ENCODE results near the gene POR. TPM values are rescaled to one million over a fixed set of nuclear protein-coding genes. Genes with fewer than 3 reads are reported as not detected.
"Not testable (repeated sequence)": the region's sequence is repeated elsewhere in the genome, so short reads cannot be mapped to it uniquely, and the experiment has no call there.

POR gene
- total RNA-seq, 1 experiment from 2014 or later = 136 TPM

DNA sequence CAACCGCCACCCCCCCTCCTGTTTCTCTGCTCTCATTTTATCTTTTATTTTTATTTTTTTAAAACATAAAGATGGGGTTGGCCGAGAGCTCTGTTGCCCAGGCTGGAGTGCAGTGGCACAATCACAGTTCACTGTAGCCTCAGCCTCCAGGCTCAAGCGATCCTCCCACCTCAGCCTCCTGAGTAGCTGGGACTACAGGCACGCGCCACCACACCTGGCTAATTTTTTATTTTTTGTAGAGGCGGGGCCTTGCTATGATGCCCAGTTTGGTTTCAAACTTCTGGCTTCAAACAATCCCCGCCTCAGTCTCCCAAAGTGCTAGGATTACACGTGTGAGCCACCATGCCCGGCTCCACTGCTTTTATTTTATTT lies 7.3 kb upstream of the POR start:
- DNase-seq (ENCODE audit: low read depth, low spot score); in situ Hi-C loops (cut with HindIII; ENCODE audit: low pct_unique_long_range_greater_than_20kb, low sequenced_read_pairs): not testable (repeated sequence)

DNA sequence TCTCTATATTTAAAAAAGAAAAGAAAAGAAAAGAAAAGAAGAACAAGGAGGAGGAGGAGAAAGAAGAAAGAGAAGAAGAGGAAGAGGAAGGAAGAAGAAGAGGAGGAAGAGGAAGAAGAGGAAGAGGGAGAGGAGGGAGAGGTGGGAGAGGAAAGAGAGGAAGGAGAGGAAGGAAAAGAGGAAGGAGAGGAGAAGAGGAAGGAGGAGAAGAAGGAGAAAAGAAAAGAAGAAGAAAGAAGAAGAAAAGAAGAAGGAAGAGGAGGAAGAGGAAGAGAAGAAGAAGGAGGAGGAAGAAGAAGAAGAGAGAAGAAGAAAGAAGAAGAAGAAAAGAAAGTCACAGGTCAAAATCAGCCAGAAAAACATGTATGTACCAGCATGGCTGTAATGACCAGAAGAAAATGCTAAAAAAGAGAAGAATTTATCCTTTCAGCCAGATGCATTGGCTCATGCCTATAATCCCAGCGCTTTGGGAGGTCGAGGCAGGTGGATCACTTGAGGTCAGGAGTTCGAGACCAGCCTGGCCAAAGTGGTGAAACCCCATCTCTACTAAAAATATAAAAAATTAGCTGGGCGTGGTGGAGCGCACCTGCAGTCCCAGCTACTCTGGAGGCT lies 5.3 kb upstream of the POR start:
- DNase-seq (ENCODE audit: low read depth, low spot score) = no peak
- in situ Hi-C loops (cut with HindIII; ENCODE audit: low pct_unique_long_range_greater_than_20kb, low sequenced_read_pairs) = no loop called here

DNA sequence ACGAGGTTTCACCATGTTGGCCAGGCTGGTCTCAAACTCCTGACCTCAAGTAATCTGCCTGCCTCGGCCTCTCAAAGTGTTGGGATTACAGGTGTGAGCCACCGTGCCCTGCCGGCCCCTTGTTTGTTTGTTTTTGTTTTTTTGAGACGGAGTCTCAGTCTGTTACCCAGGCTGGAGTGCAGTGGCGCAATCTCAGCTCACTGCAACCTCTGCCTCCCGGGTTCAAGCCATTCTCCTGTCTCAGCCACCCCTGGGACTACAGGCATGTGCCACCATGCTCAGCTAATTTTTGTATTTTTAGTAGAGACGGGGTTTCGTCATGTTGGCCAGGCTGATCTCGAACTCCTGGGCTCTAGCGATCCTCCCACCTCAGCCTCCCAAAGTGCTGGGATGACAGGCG lies 3.8 kb upstream of the POR start:
- in situ Hi-C loops (cut with HindIII; ENCODE audit: low pct_unique_long_range_greater_than_20kb, low sequenced_read_pairs); DNase-seq (ENCODE audit: low read depth, low spot score): not testable (repeated sequence)

DNA sequence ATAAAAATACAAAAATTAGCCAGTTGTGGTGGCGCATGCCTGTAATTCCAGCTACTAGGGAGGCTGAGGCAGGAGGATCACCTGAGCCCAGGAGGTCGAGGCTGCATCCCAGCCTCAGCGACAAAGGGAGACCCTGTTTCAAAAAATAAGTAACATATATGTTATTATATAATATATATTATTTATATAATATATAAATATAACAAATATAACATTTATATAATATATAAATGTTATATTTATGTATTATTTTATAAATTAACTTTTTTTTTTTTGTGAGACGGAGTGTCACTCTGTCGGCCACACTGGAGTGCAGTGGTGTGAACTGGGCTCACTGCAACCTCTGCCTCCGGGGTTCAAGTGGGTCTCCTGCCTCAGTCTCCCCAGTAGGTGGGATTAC lies 1.5 kb upstream of the POR start:
- no peak for DNase-seq (ENCODE audit: low read depth, low spot score)
- in situ Hi-C loops (cut with HindIII; ENCODE audit: low pct_unique_long_range_greater_than_20kb, low sequenced_read_pairs) = no loop called here

DNA sequence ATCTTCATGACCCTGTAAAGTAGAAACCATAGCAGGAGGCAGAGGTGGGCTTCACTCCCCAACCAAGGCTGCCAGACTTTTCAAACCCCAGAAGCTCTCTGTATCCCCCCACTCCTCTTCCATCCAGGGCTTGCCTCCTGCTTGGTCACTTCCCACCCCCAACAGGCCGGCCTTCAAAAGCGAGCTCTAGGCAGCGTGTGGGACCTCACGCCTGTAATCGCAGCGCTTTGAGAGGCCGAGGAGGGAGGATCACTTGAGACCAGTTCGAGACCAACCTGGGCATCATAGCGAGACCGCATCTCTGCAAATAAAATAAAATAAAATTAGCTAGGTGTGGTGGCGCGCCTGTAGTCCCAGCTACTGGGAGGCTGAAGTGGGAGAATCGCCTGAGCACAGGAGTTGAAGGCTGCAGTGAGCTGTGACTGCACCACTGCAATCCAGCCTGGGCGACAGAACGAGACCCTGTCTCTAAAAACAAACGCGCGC lies 743 bp upstream of the POR start:
- DNase-seq (ENCODE audit: low read depth, low spot score) = peak; percentile 34
- in situ Hi-C loops (cut with HindIII; ENCODE audit: low pct_unique_long_range_greater_than_20kb, low sequenced_read_pairs) = no loop called here

DNA sequence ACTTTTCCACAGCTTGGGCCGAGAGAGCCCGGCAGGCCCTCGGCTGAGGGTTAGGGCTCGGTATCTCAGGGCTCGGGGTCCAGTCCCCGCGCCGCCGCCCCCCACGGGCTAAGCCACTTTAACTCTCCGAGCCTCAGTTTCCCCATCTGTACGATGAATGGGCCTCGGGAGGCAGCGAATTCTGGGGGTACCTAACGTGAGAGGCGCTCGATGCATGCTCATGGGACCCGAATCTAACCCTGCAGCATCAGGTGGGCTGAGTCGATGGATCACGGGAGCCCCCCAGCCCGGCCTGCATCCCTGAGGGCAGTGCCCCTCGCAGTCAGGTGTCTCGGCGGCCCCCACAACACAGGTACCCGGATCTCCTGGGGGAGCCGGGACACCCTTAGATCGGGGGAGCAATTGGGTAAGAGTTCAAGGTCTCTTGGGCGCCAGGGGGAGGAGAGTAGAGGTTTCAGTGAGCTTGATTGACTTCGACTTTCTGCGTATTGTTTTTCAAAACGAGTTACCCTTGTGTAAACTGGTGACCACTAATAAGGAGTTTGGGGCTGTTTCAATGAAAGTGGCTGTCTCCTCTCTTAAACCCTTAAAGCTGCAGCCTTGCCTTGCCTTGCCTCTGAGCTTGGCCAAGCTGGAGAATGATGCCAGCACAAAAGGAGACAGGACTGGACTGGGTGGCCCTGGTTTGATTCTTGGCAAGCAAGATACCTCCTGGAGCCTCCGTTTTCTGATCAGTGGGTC lies 631 bp downstream of the POR start:
- in situ Hi-C loops (cut with HindIII; ENCODE audit: low pct_unique_long_range_greater_than_20kb, low sequenced_read_pairs) = no loop called here
- DNase-seq (ENCODE audit: low read depth, low spot score) = peak; percentile 35

DNA sequence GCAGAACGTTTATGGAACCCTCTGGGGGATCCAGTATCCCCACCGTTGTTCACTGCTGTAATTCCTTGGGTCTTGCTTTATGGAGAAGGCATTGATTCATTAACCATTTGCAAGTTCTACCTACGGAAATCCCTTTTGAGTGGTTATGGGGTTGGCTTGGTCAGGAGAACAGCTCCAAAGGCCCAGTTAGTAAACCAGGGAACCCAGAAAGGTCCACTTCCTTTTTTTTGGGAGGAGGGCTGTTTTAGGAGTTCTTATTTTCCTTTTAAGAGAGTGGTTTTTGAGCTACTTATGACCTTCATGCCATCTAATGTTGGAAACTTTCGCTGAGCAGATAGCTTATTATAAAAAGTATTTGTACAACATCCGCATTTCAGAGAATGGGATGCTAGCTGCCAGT lies 1.3 kb downstream of the POR start:
- in situ Hi-C loops (cut with HindIII; ENCODE audit: low pct_unique_long_range_greater_than_20kb, low sequenced_read_pairs) = no loop called here
- DNase-seq (ENCODE audit: low read depth, low spot score) = no peak

DNA sequence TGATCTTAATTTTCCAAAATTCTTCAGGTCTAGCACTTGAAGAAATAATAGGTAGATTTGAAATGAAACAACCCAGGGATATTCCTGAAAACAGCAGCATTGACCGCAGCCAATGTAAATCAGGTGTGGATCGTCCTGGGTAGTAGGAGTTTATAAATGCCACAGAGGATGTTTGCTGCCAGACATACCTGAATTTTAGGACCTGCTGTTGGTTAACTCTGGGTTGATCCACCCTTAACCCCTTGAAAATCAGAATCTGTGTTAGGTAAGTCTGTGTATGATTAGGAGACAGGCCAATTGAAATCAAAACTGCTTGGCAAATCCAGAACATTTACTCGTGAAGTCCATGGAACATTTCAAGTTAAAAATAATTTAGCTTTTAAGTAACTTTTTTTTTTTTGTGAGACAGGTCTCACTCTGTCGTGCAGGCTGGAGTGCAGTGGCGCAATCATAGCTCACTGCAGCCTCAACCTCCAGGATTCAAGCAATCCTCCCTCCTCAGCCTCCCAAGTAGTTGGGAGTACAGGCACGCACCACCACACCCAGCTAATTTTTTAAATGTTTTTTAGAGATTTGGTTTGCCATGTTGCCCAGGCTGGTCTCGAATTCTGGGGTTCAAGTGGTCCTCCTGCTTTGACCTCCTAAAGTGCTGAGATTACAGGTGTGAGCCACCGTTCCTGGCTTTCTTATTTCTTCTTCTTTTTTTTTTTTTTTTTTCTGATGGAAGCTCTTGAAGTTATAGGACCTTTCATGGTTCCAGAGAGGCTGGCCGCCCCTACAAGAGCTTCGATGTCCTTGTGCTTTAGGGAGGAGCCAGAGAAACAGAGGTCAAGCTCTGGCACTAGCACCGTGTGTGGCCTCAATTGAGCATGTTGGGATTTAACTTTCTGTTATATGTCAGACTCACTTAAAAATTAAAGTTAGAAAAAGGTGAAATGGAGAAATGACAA lies 2.0 kb downstream of the POR start:
- in situ Hi-C loops (cut with HindIII; ENCODE audit: low pct_unique_long_range_greater_than_20kb, low sequenced_read_pairs) = no loop called here
- no peak for DNase-seq (ENCODE audit: low read depth, low spot score)

DNA sequence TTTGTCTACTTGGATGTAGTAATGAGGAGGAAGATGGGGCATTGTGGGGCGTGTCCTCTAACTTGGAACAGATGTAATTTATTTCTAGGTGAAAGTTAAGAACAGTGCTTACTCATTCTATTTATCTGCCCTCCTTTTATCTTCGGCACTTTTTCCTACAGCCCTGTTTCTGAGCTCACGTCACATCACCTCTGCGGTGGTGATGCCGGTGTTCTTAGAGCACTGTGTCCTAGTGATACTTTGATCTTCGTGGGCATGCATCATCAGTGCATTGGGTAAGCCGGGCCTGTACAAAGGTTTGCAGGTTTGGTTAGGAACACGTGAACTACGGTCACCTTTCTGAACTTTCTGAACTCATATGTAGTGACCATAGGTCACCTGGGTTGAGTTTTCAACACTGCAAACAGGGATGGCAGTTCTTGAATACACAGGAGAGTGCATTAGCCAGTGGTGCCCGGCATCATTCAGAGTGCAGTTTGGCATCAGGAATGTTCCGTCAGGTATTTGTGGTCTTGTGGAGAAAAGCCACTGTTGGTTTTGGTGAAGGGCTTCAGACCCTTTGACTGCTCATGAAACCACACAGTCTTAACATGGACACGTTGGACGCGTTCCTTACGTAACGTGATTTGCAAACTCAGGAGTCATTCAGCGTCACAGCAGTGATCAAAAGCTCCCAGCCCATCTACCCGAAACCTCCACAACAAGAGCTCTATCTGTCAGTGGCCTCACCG lies 5.6 kb downstream of the POR start:
- in situ Hi-C loops (cut with HindIII; ENCODE audit: low pct_unique_long_range_greater_than_20kb, low sequenced_read_pairs) = no loop called here
- DNase-seq (ENCODE audit: low read depth, low spot score) = peak; percentile 76

DNA sequence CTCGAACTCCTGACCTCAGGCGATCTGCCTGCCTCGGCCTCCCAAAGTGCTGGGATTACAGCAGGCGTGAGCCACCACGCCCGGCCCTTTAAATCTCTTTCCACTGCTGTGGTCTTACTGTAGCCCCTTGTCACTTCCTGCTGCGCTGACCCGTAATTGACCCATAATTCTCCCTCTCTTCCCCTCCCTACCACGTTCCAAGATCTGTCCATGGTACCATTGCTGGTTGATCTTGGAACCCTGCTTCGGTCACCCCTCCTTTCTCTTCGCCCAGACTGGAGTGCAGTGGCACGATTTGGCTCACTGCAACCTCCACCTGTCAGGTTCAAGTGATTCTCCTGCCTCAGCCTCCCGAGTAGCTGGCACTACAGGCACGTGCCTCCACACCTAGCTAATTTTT lies 6.5 kb downstream of the POR start:
- no peak for DNase-seq (ENCODE audit: low read depth, low spot score)
- in situ Hi-C loops (cut with HindIII; ENCODE audit: low pct_unique_long_range_greater_than_20kb, low sequenced_read_pairs) = no loop called here

DNA sequence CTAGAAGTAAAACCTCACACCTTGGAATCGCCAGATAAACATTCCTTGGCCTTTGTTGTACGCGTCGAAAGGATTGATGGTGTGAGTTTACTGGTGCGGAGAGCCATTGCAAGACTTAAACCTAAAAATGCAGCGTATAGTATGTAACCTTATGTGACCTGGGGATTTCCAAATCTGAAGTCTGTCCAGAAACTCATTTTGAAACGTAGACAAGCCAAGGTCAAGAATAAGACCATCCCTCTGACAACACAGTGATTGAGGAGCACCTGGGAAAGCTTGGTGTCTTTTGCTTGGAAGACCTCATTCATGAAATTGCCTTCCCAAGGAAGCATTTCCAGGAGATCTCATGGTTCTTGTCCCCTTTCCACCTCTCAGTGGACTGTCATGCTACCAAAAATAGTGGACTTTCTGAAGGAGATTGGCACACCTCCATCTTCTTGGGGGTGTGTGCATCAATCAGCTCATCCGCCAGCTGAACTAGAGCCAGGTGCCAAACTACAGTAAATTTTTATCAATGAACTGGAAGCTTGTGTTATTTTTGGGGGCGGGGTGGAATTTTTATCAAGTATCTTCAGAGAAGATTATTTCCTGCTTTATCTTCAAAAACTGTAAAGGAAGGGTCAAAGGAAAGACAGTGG lies 8.1 kb downstream of the POR start:
- DNase-seq (ENCODE audit: low read depth, low spot score) = no peak
- in situ Hi-C loops (cut with HindIII; ENCODE audit: low pct_unique_long_range_greater_than_20kb, low sequenced_read_pairs) = no loop called here

DNA sequence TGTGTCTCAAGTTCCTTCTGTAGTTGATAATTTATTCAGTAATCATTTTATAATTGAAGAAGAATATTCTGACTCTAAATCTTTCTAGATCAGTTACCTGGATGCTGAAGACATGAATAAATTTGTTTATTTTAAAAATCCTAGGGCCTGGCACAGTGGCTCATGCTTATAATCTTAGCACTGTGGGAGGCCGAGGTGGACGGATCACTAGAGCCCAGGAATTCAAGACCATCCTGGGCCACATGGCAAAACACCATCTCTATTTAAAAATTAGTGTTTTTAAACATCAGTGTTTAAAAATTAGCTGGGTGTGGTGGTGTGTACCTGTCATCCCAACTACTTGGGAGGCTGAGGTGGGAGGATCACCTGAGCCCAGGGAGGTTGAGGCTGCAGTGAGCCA lies 9.3 kb downstream of the POR start:
- in situ Hi-C loops (cut with HindIII; ENCODE audit: low pct_unique_long_range_greater_than_20kb, low sequenced_read_pairs) = no loop called here
- no peak for DNase-seq (ENCODE audit: low read depth, low spot score)

DNA sequence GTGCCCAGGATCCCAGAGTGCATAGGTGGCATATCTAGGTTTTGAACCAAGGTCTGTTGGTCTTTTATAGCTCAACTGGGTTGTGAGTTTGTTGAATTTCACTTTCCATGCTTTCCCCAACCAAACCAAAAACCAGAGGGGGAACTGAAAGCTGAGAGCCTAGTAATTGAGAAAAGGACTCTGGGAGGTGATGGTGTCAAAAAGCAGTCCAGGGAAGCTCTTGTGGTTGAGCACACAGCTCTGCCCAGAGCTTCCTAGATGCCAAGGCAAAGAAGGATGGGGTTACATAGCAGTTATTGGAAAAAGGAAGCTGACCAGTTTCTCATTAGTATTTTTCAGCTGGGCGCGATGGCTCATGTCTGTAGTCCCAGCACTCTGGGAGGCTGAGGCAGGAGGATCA lies 9.9 kb downstream of the POR start:
- no peak for DNase-seq (ENCODE audit: low read depth, low spot score)
- in situ Hi-C loops (cut with HindIII; ENCODE audit: low pct_unique_long_range_greater_than_20kb, low sequenced_read_pairs) = no loop called here

DNA sequence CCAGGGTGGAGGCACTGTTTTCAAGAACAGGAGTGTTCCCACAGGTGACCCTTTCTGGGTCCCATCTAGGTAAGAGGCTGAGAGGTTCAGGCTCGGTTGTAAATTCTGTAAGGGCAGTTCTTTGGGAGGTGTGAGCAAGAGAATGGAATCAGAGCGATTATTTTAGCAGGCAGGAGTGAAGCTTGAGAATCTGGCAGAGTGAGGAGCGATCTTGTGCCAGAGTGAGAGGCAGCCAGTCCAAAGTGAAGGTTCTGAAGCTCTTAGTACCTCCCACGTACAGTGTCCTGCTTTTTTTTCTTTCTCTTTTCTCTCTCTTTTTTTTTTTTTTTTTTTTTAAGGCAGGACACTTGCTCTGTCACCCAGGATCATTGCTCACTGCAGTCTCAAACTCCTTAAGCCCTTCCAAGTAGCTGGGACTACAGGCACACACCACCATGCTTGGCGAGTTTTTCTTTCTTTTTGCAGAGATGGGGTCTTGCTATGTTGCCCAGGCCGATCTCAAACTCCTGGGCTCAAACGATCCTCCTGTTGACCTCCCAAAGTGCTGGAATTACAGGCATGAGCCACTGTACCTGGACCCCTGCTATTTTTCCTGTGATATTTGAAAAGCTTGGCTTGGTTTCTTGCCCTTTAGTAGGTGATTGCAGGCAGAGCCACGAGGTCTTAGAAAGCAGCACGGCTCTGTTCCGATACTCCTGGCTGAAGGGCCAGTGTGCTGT lies 10.9 kb downstream of the POR start:
- in situ Hi-C loops (cut with HindIII; ENCODE audit: low pct_unique_long_range_greater_than_20kb, low sequenced_read_pairs) = no loop called here
- no peak for DNase-seq (ENCODE audit: low read depth, low spot score)

DNA sequence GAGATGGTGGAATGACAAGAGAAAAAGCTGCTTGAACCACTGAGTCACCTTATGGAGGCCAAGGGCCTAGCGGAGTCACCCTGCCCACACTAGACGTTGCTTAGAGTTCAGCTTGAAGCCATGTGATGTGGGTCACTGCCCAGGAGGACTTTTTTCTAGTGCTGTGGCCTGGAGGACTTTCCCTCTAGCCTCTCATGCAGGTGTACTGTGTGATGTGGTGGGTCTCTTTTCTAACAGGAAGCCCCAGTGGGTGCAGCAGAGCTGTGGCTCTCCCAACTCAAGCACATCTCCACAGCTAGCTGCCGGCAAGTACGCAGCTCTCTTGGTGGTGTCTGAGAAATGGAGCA lies 13.6 kb downstream of the POR start:
- DNase-seq (ENCODE audit: low read depth, low spot score) = no peak
- in situ Hi-C loops (cut with HindIII; ENCODE audit: low pct_unique_long_range_greater_than_20kb, low sequenced_read_pairs) = no loop called here

DNA sequence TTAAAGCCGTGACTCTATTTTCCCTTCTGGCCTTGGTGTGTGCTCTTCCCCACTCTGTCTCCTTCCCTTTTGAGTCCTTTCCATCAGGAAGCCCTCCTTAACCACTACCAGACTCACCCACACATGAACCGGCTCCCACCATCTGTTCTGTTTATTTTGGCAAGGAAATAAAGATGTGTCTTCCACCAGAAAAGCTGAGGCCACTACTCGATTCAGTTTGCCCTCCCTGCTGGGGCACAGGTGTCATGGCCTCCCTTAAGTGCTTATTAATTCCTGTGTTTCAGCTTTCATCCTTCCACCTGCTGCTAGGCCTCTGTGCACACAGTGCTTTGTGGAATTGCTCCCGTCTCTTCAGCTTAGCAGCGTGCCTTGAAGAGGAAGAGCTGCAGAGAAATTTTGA lies 16.7 kb downstream of the POR start:
- in situ Hi-C loops (cut with HindIII; ENCODE audit: low pct_unique_long_range_greater_than_20kb, low sequenced_read_pairs) = no loop called here
- no peak for DNase-seq (ENCODE audit: low read depth, low spot score)
